ENCODE measurements around the gene EGR1. TPM values are rescaled to one million over a fixed set of nuclear protein-coding genes. Genes with fewer than 3 reads are reported as not detected.
A peak's percentile ranks its signal among the peaks of the same experiment; 100 is the strongest.

EGR1 gene
- total and polyA plus RNA-seq, 4 donors: 18.0 to 93.2 (median 26.0) TPM

DNA sequence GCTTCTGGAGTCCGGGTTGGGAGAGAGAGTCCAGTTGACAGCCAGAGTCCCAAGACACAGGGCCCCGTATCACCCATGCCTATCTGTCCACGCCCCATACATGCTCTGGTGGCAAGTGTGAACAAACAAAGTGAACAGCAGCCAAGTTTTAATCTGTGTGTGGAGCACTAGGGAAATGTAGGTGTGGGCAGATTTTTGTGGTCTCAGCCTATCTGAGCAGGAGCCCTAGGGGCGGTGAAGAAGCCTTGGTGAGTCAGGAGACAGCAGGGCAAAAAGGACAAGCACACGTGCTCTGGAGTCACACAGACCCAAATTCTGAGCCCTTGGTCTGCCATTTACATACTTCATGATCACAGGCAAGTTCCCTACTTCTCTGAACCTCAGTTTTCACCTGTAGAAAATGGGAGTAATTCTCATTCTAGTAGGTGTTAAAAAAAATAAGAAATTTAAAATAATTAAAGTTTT is 23.2 kb downstream of the EGR1 start:
- H3K27me3 ChIP-seq (ENCODE audit: control insufficient read depth, insufficient read depth, low read length): no peaks in the 10 kb centered on the region
- H3K4me1 ChIP-seq (ENCODE audit: control insufficient read depth, insufficient read depth, low read length): peaks cover 38% of the 10 kb centered on the region
- no peaks in the 10 kb centered on the region for H3K36me3 ChIP-seq (ENCODE audit: control insufficient read depth, insufficient read depth, low read length)
- no peak overlapping the region for H3K4me3 ChIP-seq (ENCODE audit: low read depth, low read length)
- no peak for DNase-seq (ENCODE audit: low read depth in 4 of 6, low spot score in 6 of 6)
- no CpG with 5 or more reads among the region's 5 CpGs for WGBS (ENCODE audit: insufficient coverage)
- H3K27ac ChIP-seq (ENCODE audit: low read depth, low read length): no peak overlapping the region
- no peaks in the 10 kb centered on the region for H3K9me3 ChIP-seq (ENCODE audit: control insufficient read depth, insufficient read depth, low read length)

DNA sequence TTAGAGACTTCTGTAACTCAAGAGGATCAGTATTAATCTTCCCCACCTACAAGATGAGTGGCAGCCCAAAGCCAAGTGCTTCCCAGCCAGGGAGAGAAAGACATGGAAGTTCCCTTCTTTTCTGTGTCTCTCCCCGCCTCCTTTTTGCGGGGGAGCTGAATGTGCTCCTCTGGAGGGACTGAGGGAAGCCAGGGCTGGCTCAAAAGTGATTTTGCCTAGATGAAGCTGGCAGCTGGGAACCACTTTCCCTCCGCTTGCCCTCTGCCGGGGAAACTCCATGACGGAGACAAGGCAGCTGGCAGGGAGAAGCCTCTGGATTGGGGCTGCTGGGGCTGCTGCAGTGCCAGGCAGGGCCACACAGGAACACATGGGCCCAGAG is 24.4 kb downstream of the EGR1 start:
- H3K27me3 ChIP-seq (ENCODE audit: control insufficient read depth, insufficient read depth, low read length): no peaks in the 10 kb centered on the region
- peaks cover 43% of the 10 kb centered on the region for H3K4me1 ChIP-seq (ENCODE audit: control insufficient read depth, insufficient read depth, low read length)
- H3K27ac ChIP-seq (ENCODE audit: low read depth, low read length): no peak overlapping the region
- H3K36me3 ChIP-seq (ENCODE audit: control insufficient read depth, insufficient read depth, low read length): no peaks in the 10 kb centered on the region
- H3K9me3 ChIP-seq (ENCODE audit: control insufficient read depth, insufficient read depth, low read length): no peaks in the 10 kb centered on the region
- WGBS (ENCODE audit: insufficient coverage): 27% methylated on average over 5 of the region's 5 CpGs
- peak in 2 of 6 donors; percentile 62 to 65 for DNase-seq (ENCODE audit: low read depth in 4 of 6, low spot score in 6 of 6)
- no peak overlapping the region for H3K4me3 ChIP-seq (ENCODE audit: low read depth, low read length)

DNA sequence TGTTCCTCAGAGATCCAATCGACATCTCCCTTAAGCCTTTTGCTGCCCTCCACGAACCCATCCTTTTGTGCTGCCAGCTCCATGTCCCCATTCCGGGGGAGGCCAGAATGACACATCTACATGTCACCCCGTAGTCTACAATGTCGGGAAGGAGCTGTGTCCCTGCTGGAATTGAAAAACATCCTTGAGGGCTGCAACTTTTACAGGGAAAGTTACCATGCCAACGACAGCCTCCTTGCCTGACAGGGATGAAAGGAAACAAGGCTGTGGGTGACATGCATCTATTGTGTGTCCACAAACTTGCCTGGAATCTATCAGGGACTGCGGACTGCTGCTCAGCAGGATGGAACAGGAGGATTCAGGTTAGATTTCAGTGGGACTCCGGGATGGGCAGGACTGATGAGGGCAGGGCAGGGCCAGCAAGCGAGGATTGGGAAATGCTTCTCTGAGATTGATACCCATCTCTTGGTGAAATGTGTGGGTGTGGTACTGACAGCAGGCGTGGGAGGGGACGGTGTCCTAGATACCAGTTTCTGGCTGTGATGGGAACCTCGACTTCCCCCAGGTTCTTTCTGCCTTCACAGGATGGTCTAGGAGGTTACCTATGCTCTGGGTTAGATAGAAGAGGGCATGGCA is 25.5 kb downstream of the EGR1 start:
- Histone ChIP-seq H3K4me3 (ENCODE audit: low read depth, low read length) (no peak overlapping the region), H3K27me3 (ENCODE audit: control insufficient read depth, insufficient read depth, low read length) (no peaks in the 10 kb centered on the region), H3K9me3 (ENCODE audit: control insufficient read depth, insufficient read depth, low read length) (no peaks in the 10 kb centered on the region), H3K36me3 (ENCODE audit: control insufficient read depth, insufficient read depth, low read length) (no peaks in the 10 kb centered on the region), H3K4me1 (ENCODE audit: control insufficient read depth, insufficient read depth, low read length) (peaks cover 43% of the 10 kb centered on the region), H3K27ac (ENCODE audit: low read depth, low read length) (no peak overlapping the region)
- 62% methylated on average over 12 of the region's 12 CpGs for WGBS (ENCODE audit: insufficient coverage)
- peak in 2 of 6 donors; percentile 40 to 70 for DNase-seq (ENCODE audit: low read depth in 4 of 6, low spot score in 6 of 6)

DNA sequence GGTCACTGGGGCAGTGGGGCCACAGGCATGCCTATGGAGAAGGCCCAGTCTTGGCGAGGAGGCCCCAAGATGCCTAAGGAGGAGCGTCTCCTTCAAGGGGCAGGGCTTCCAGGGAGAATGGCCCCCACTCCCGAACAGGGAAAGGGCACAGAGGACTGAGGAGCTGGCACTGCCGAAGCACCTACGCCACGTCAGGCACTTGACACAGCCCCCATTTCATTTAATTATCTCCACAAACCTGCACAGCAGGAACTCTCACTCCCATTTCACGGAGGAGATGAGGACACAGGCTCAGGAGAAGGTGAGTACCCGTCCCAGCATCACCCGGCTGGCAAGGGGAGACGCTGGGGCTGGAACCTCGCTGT is 26.0 kb downstream of the EGR1 start:
- H3K4me1 ChIP-seq (ENCODE audit: control insufficient read depth, insufficient read depth, low read length): peaks cover 43% of the 10 kb centered on the region
- H3K36me3 ChIP-seq (ENCODE audit: control insufficient read depth, insufficient read depth, low read length): no peaks in the 10 kb centered on the region
- H3K27ac ChIP-seq (ENCODE audit: low read depth, low read length): peak overlapping the region; percentile 8
- H3K4me3 ChIP-seq (ENCODE audit: low read depth, low read length): peak overlapping the region; percentile 45
- no peaks in the 10 kb centered on the region for H3K9me3 ChIP-seq (ENCODE audit: control insufficient read depth, insufficient read depth, low read length)
- 52% methylated on average over 6 of the region's 11 CpGs for WGBS (ENCODE audit: insufficient coverage)
- H3K27me3 ChIP-seq (ENCODE audit: control insufficient read depth, insufficient read depth, low read length): no peaks in the 10 kb centered on the region
- DNase-seq (ENCODE audit: low read depth in 4 of 6, low spot score in 6 of 6): no peak

DNA sequence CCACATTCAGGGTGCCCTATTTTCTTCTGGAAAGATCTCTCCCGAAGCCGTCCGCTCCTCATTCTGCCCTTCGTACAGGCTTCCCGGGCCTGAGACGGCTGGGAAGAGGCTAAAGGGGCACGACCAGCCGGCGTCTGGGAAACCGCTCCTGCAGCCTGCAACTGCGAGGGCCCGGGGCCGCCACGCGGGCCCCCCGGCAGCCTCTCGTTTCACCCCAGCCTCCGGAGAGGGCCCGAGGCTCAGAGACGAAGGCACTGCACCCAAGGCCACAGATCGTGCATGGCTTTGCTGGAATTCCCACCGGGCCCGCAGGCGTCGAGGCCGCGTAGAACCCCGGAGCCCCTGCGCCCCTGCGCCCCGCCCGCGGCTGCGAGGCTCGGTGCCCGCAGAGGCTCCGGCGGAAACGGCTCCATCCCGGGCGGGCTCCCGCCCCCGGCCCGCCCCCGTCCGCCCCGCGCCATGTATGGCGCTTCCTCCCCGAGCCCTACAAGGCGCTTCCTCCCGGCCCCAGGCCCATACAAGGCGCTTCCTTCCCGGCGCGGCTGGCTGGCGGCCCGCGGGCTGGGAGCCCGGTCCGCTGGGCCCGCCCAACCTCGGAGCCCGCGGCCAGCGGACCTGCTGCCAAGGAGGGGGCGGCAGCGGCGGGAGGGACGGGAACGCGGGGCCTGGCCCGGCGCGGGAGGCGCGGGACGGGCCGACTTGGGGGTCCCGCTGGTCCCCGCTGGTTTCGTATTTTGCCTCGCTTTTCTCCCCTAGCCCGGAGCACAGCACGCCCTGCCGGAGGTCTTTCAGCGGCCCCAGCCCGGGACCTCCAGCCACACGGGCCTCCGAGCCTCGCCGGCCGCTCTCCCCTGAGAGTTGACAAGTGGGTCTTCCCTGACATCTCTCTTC is 26.6 kb downstream of the EGR1 start:
- Histone ChIP-seq H3K4me3 (ENCODE audit: low read depth, low read length) (peak overlapping the region; percentile 64), H3K36me3 (ENCODE audit: control insufficient read depth, insufficient read depth, low read length) (no peaks in the 10 kb centered on the region), H3K9me3 (ENCODE audit: control insufficient read depth, insufficient read depth, low read length) (no peaks in the 10 kb centered on the region), H3K27me3 (ENCODE audit: control insufficient read depth, insufficient read depth, low read length) (no peaks in the 10 kb centered on the region), H3K27ac (ENCODE audit: low read depth, low read length) (peak overlapping the region; percentile 79), H3K4me1 (ENCODE audit: control insufficient read depth, insufficient read depth, low read length) (peaks cover 43% of the 10 kb centered on the region)
- DNase-seq (ENCODE audit: low read depth in 4 of 6, low spot score in 6 of 6): peak in 5 of 6 donors; percentile 72 to 97 (median 80)
- WGBS (ENCODE audit: insufficient coverage): 2% methylated on average over 88 of the region's 93 CpGs

DNA sequence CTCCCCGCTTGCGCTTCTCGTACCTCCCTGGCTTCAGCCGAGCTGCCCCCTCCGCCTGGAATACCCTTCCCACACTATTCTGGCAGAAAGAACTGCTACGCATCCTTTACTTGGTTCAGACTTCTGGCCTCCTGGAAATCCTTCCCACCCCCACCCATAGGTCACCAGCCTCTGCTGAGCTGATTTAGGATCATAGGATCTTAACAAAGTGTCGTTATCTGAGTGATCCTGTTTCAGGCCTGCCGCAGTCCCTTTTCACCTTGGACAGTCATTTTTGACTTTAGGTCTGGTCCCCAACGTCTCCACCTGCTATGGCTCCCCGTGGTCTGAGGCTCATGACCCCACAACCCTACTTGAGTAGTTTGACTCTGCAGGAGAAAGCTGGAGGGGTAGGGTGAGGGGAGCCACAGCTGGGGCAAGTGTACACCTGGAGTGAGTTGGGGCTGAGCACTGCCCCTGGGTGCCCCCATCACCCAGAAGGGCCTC is 27.3 kb downstream of the EGR1 start:
- 14% methylated on average over 8 of the region's 10 CpGs for WGBS (ENCODE audit: insufficient coverage)
- Histone ChIP-seq H3K9me3 (ENCODE audit: control insufficient read depth, insufficient read depth, low read length) (no peaks in the 10 kb centered on the region), H3K27ac (ENCODE audit: low read depth, low read length) (peak overlapping the region; percentile 79), H3K4me3 (ENCODE audit: low read depth, low read length) (peak overlapping the region; percentile 64), H3K27me3 (ENCODE audit: control insufficient read depth, insufficient read depth, low read length) (no peaks in the 10 kb centered on the region), H3K36me3 (ENCODE audit: control insufficient read depth, insufficient read depth, low read length) (no peaks in the 10 kb centered on the region), H3K4me1 (ENCODE audit: control insufficient read depth, insufficient read depth, low read length) (peaks cover 43% of the 10 kb centered on the region)
- no peak for DNase-seq (ENCODE audit: low read depth in 4 of 6, low spot score in 6 of 6)

DNA sequence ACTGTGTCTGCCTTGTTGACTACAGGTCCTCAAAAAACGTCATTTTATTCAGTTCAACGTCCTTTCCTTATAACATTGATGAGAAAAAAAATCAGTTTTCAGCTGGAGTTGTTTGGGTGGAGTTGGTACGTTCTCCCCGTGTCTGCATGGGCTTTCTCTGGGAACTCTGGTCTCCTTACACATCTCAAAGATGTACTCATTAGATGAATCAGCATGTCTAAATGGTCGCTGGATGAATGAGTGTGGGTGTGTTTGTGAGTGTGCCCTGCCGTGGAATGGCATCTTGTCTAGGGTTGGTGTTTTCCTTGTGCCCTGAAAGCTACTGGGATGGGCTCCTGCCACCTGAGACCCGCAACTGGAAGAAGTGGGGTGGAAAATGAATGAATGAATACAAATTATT is 30.1 kb downstream of the EGR1 start:
- WGBS (ENCODE audit: insufficient coverage): 83% methylated on average over 2 of the region's 7 CpGs
- H3K9me3 ChIP-seq (ENCODE audit: control insufficient read depth, insufficient read depth, low read length): no peaks in the 10 kb centered on the region

DNA sequence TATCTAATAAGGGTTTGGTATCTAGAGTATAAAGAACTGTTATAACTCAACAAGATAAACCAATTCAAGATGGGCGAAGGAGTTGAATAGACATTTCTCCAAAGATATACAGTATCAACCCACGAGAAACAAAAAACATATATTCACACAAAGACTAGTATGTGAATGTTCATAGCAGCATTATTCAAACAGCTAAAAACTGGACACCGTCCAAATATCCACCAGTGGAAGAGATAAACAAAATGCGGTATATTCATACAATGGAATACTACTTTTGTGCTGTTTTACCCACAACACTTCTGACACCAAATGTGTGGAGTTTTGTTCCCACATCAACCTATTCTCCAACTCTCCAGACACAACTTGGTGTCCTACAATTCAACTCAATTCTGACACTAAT is 33.1 kb downstream of the EGR1 start:
- Histone ChIP-seq H3K4me1 (ENCODE audit: control insufficient read depth, insufficient read depth, low read length) (peaks cover 6% of the 10 kb centered on the region), H3K4me3 (ENCODE audit: low read depth, low read length) (no peak overlapping the region), H3K9me3 (ENCODE audit: control insufficient read depth, insufficient read depth, low read length) (no peaks in the 10 kb centered on the region), H3K27ac (ENCODE audit: low read depth, low read length) (no peak overlapping the region), H3K27me3 (ENCODE audit: control insufficient read depth, insufficient read depth, low read length) (no peaks in the 10 kb centered on the region), H3K36me3 (ENCODE audit: control insufficient read depth, insufficient read depth, low read length) (no peaks in the 10 kb centered on the region)
- 60% methylated on average over 1 of the region's 4 CpGs for WGBS (ENCODE audit: insufficient coverage)
- DNase-seq (ENCODE audit: low read depth in 4 of 6, low spot score in 6 of 6): no peak

More for the DNA sequence above, 30.1 kb downstream of the EGR1 start:
- H3K27me3 ChIP-seq (ENCODE audit: control insufficient read depth, insufficient read depth, low read length): no peaks in the 10 kb centered on the region
- H3K4me3 ChIP-seq (ENCODE audit: low read depth, low read length): no peak overlapping the region
- peaks cover 34% of the 10 kb centered on the region for H3K4me1 ChIP-seq (ENCODE audit: control insufficient read depth, insufficient read depth, low read length)
- no peaks in the 10 kb centered on the region for H3K36me3 ChIP-seq (ENCODE audit: control insufficient read depth, insufficient read depth, low read length)
- H3K27ac ChIP-seq (ENCODE audit: low read depth, low read length): no peak overlapping the region
- DNase-seq (ENCODE audit: low read depth in 4 of 6, low spot score in 6 of 6): no peak

DNA sequence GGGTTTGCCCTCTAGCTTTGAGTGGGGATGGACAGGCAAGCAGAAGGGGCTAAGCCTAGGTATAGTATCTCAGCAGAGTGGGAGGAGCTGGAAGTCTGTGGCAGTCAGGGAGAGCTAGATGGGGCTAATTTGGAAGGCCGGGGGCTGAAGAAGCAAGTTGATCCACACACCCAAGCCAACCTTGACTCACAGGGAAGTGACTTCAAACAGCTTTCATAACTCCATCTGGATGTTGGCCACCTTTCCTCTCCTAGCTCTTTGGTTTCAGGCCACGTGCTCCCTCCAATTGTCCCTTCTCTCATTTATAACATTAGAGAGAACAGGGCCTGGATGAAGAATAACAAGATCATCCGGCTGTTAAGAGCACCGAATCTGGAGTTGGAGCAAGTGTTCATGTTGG is 36.8 kb downstream of the EGR1 start:
- H3K27me3 ChIP-seq (ENCODE audit: control insufficient read depth, insufficient read depth, low read length): no peaks in the 10 kb centered on the region
- no peaks in the 10 kb centered on the region for H3K36me3 ChIP-seq (ENCODE audit: control insufficient read depth, insufficient read depth, low read length)
- 75% methylated on average over 2 of the region's 4 CpGs for WGBS (ENCODE audit: insufficient coverage)
- DNase-seq (ENCODE audit: low read depth in 4 of 6, low spot score in 6 of 6): no peak
- no peaks in the 10 kb centered on the region for H3K9me3 ChIP-seq (ENCODE audit: control insufficient read depth, insufficient read depth, low read length)
- H3K27ac ChIP-seq (ENCODE audit: low read depth, low read length): no peak overlapping the region
- no peak overlapping the region for H3K4me3 ChIP-seq (ENCODE audit: low read depth, low read length)
- H3K4me1 ChIP-seq (ENCODE audit: control insufficient read depth, insufficient read depth, low read length): peaks cover 16% of the 10 kb centered on the region
